HG02571 (cell line): ENCODE data around the gene LINGO1.

ENCODE experiments used
- ATAC-seq: cut with Tn5 transposase; IDR thresholded peaks from one replicate; pipeline ENCODE4 v1.9.1; 2021; ENCODE audit warnings: mild to moderate bottlenecking, moderate library complexity; ENCODE audit not compliant: unreplicated experiment

The LINGO1 gene, protein sequence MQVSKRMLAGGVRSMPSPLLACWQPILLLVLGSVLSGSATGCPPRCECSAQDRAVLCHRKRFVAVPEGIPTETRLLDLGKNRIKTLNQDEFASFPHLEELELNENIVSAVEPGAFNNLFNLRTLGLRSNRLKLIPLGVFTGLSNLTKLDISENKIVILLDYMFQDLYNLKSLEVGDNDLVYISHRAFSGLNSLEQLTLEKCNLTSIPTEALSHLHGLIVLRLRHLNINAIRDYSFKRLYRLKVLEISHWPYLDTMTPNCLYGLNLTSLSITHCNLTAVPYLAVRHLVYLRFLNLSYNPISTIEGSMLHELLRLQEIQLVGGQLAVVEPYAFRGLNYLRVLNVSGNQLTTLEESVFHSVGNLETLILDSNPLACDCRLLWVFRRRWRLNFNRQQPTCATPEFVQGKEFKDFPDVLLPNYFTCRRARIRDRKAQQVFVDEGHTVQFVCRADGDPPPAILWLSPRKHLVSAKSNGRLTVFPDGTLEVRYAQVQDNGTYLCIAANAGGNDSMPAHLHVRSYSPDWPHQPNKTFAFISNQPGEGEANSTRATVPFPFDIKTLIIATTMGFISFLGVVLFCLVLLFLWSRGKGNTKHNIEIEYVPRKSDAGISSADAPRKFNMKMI

GRCh38 chr15:77632534-77633133, at the start of gene LINGO1:
Gene LINGO1, minus strand, starts transcription at chr15:77632912. Its CDS starts 597 bp downstream, at chr15:77632315.
- no peak for ATAC-seq

GRCh38 chr15:77681362-77681761, 48.6 kb upstream of the LINGO1 start:
- ATAC-seq: no peak

DNA sequence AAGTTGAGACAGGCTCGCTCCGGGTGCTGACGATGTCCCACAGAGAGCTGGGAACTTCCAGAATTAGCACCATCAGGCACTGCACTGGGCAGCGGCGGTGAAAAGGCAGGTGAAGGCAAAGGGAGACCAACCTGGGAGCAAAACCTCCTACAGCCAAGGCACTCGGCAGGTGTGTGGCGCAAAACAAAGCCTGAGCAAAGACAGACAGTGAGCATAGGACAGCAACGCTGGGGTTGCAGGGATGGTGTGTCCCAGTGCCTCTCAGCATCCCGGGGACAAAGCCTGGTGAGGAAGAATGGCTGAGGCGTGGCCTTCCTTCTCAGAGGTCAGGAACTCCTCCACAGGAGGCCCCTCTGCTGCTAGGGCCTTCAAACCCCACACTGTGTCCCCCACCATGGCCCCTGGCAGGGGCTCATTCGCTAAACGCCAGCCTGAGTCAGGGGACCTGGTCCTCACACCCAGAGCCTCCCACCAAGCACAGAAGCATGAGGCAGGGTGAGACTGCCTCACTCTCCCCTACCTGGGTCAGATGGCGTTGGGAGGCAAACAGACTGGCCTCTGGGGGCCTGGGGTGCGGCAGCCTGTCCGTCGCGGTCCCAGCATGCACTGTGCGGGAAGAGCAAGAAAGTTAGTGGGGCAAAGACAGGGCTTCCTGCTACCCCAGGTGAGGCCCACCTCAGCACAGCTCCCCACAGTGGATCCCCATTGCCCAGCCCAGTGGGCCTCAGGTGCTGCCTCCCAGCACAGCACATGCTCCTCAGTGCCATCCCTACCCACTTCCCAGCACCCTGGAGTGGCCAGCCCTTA, 44.1 kb upstream of the LINGO1 start:
- no peak for ATAC-seq

DNA sequence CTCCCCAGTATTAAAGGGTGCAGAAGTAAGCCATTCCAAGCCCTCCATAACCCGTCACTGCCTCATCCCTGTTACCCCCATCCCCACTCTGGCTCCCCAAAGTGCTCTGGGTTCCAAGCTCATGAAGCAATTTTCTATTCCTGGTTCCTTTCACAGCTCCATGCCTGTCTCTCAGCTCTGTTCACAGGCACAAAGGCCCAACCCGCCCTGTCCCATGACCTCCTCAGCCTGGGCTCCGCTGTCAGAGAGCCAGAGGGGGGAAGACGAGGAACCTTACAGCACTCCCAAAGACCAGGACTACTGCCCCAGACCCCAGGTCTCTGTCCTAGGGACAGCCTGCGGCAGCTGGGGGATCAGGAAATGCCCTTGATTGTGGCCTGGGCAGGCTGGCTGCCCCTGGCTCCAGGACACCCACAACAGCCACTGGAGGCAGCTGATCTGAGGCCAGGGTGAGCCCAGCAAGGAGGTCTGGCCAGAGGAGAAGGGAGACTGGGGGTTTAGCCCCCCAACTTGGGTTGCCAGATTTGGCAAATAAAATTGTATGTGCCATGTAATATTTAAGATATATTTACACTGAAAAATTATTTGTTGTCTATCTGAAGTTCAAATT, 43.2 kb upstream of the LINGO1 start:
- ATAC-seq: no peak

DNA sequence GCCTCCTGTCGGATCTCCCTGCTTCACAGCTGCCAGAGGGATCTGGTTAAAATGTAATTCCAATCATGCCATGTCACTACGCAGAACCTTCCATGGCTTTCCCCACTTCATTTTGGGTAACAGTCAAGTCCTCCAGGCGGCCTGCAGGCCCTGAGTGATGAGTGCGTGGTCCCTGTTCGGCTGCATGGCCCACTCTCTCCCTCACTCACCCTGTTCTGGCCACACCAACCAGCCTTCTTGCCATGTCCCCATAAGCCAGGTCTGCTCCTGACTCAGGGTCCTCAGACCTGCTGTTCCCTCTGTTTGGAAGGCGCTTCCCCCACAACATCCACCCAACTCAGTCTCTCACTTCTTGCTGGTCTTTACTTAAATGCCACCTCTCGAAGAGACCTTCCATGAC, 41.6 kb upstream of the LINGO1 start:
- no peak for ATAC-seq

- ATAC-seq: no peak
These were observed 41.2 kb upstream of the LINGO1 start for GRCh38 chr15:77673866-77674265.

- no peak for ATAC-seq
These were observed 39.4 kb upstream of the LINGO1 start for GRCh38 chr15:77672135-77672534.

GRCh38 chr15:77671362-77672056, 38.8 kb upstream of the LINGO1 start:
- no peak for ATAC-seq

GRCh38 chr15:77670558-77671361, 38.0 kb upstream of the LINGO1 start:
- ATAC-seq: no peak

DNA sequence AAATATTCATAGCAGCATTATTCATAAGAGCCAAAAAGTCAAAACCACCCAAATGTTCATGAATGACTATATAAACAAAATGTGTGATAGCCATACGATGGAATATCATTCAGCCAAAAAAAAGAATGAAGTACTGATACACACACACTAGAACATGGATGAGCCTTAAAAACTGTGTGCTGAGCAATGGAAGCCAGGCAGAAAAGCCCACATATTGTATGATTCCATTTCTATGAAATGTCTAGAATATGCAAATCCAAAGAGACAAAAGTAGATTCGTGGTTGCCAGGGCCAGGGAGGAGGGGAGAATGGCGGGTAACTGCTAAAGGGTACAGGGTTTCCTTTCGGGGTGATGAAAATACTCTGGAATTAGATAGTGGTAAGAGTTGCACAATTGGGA, 37.2 kb upstream of the LINGO1 start:
- no peak for ATAC-seq

DNA sequence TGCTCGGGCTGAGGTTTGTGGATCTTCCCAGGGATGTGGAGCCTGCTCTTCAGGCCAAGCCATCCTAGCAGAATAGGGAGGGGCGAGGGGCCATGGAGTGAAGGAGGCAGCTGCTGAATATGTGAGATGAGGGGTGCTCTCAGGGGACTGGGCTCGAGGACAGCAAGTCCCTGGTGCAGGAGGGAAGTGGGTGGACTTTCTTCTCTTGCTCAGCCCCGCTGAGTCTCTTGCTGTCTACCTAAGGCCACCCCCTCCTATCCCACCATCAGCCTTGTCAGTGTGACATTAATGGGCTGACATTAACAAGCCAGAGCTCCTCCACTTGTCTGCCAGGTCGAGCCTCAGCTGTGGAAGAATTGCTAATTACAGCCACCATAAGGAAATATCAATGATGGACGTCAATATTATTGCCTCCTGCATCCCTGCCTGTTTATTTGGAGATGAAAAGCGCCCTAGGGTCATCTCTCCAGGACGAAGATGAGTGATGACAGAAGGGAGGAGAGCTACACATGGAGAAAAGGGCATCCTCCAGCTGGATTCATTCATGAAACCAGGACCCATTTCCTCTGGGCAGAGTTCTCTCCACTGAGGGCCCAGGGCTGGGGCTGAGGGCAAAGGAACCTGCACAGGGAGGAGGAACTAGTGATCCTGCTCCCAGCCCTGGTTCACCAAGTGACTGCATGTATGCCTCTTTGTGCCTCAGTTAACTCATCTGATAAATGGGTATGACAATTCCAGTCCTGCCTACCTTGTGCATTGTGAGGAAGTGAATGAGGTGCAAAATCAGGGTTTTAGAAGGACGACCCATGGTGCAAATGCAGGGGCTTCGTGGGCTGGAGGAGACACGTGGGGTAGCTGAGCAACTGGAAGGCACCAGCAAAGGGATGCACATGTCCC, 34.9 kb upstream of the LINGO1 start:
- ATAC-seq: no peak

GRCh38 chr15:77666296-77666660, 33.6 kb upstream of the LINGO1 start:
- ATAC-seq: no peak

DNA sequence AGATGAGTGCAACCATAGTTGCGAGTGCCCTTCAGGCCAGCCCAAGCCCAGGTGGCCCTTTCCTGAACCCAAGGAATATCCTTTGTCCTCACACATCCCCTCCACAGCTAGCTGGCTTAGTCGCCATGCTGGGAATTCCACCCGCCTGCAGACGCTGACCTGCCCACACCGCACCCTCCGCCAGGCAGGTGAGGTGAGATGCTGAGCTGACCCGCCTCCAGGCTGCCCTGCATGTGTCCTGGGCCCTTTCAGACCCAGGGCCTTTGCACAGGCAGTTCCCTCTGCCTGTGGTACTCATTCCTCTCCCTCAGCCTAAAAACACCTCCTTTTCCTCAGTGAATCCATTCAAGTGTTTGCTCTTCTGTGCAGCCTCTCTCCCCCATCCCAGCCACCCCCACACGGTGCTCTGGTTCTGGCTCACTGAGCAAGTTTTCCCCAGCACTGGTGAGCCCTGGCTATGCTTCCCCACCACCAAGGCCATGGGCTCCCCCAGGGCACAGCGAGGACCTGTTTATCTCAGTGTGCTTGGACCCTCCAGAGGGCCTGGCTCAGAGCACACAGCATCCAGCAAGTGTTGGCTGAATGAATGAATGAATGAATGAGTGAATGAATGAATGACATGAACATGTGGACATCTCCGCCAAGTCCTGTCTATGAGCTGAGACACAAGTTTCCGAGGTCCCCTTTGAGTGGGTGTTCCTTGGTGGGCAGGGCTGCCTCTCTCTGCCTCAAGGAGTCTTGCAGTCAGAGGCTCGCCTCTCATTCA, 33.0 kb upstream of the LINGO1 start:
- no peak for ATAC-seq

DNA sequence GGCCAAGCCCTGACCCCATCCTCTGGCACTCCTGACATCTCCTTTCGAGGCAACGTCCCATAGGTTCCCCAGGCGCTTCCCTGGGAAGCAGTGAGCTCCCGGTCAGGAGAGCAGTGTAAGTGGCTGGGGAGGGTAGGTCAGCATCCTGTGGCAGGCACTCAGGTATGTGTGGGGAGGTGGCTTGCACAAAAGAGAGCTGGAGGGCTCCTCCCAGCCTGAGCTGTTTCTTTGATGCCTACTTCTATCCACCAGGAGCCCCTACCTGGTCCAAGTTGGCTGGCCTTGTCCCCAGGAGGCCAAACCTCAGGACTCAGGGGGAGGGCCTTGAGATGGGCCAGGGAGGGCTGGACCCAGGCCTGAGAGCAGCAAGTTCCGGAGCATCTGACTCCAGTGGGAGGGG, 31.7 kb upstream of the LINGO1 start:
- no peak for ATAC-seq

DNA sequence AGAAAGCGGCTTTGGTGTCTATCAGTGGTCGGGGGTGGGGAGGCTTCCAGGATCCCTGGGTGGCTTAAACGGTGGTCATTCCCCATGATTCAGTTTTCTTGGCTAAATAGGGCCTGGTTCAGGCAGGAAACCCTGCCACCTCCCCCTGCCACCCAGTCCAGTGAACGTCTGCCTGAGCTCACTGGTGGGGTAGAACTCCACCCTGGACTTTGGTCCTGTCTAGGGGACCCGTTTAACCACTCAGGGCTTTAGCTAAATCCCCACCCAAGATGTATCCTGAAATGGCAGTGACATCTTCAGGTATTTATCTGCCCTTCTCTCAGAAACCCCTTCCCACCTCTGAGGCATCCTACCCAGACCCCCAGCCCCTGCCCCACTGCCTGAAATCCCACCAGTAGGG, 30.5 kb upstream of the LINGO1 start:
- no peak for ATAC-seq

GRCh38 chr15:77659350-77660321, 26.9 kb upstream of the LINGO1 start:
- ATAC-seq: no peak

DNA sequence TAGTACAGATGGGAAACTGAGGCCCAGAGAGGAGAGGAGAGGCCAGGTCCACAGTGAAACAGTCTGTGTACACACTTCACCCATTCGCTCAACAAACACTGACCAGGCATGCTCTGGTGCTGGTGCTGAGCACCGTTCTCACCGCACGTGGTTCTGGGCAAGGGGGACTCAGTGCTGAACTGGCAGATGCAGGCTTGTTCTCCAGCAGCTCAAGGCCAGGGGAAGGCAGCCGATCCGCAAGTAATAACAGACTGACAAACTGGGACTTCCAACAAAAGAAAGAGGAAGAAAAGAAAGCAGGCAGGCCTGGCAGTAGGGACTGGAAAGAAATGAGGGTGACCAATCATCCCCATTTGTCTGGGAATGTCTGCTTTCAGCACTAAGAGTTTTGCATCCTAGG, 25.6 kb upstream of the LINGO1 start:
- no peak for ATAC-seq
